ENCODE results near the gene AZIN2.
A peak's percentile ranks its signal among the peaks of the same experiment; 100 is the strongest.
"Not testable (repeated sequence)": the region's sequence is repeated elsewhere in the genome, so short reads cannot be mapped to it uniquely, and the experiment has no call there.

The AZIN2 gene

DNA sequence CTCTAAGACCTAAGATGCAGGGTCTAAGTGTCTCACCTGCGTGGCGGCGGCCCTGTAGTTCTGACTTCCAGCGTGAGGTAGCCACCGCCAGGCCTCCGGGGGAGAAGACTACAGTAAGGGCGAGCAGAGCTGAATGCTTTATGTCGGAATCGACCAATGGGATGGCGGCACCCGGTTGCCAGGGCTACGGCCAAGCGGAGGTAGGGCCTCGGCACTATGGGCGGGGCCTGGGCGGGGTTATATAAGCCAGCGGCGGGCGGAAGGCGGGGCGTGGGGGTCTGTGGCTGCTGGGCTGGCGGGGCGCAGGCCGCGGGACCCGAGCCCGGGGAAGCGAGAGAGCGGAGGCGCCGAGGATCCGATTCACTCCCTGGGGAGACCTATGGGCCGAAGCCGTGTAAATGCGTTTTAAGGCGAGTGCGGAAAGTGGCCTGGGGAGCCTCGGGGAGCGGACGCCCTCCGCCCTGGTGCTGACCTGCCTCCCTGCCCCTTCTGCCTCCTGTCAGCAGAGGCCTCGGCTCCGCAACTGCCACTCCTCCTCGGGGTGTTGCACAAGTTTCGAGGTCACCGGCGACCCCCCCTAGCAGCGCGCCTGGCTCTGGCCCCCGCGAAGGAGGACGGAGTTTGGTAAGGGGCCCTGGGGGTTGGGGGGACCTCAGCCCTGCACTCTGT is at the start of gene AZIN2:
TSS of gene AZIN2 (plus strand) at position 269 of the 669 bp plus-strand sequence. CDS start 1,097 bp downstream, outside the sequence.
- peak; percentile 92 for DNase-seq (ENCODE audit: low read depth)

DNA sequence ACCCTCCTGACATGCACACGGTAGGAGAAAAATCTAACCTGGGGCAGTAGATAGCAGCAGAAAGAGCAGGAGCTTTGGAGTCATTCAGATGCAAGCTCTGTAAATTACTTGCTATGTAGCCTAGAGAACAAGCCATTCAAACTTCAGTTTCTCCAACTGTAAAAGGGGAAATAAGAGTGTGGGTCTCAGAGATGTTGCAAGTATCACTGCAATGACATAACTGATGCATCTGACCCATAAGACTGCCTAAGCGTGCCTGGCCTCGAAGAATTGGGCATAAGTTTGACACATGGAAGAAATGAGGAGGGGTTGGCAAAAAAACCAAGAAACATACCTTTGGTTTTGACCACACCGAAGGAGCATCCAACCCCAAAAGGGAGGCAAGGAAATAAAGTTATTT is 49.4 kb upstream of the AZIN2 start:
- no peak for DNase-seq (ENCODE audit: low read depth)

DNA sequence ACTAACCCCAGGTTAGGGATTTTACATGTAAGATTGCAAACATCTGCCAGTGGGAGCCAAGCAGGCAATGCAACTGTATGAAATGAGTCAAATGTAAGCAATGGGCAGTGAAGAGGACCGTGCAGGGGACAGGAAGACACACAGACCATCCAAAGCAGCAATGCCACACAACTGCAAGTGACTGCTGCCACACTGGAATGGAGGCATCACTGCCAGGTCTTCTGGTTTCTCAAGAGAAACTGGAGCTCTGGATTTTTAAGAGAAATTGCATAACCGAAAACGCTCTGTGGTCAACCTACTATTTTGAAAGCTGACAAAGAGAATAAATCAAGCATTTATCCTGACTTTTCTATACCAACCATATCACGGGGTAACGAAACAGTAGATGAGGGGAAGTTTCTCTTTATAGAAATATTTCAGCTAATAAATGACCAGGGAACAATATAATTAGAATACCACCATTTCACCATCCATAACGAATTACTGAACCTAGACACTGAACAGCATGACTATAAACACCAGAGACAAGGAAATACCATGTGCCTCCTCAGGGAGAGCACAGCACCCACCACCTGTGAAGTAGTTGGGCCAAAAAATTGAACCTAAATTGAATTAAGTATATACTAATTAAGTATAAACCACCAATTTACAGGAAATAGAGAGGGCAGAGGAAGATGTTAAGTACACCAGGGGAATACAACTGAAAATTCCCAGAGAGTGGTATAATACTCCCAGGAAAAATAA is 48.7 kb upstream of the AZIN2 start:
- DNase-seq (ENCODE audit: low read depth) = no peak

DNA sequence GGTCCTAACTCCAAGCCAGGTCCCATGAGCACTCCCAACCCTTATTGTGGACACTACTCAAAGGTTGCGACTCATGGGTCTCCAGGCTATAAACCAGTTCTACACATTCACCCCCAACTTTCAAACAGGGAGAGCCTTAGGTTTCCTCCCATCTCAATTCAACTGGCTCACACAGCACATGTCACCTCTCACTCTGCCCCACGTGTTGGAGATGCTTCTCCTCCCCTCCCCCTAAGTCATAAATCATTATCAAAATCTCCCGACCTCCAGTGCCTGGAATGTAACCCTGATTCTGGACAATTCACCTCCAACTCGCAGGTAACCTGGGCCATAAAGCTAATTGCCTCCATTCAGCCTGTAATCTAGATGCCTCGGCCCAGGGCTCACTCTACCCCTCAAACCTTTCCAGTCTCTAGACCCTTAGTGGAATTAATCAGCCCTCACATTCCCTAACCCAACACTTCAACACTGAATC is 44.9 kb upstream of the AZIN2 start:
- DNase-seq (ENCODE audit: low read depth) = no peak

DNA sequence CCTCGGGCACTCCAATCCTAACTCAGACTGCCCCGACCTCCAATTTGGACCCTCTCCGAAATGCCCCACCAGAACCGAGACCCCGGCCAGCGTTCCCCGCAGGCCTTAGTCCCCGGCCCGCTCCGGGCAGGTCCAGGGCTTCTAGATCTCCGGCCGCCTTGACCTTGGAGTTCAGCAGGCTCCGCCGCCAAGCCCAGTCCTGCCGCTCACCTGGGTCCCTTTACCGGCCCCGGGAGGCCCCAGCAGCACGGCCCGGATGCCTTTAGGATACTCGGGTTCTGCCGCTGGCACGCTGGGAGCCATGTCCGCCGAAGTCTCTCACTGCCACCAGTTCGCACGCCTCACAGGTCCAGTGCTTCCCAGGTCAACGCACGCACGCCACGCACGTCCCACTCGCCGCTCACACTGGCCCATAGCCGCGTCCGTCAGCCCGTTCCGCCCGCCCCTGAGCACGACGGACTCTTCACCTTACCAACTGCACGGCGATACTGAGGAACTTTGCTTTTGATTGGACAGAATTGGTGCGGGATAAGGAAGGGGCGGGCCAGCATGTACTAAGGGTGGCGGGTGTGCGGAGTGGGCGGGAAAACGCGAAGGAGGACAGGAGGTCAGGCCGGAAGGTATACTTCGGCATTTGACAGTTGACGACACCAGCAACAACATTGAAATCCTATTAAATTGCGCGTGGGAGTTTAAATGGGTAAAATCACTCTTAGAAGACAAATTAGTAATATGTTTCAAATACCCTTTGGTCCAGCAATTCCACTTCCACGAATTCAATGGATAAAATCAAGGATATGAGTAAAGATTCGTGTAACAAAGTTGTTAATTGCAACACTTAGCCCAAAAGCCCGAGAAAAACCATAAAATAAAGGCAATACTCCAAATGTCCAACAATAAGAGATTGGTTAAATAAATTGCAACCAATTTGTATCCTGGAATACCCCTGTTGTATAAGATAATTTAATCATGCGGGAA is 44.1 kb upstream of the AZIN2 start, which contains the start of gene AK2:
TSS of gene AK2 (minus strand) at position 358 of the 978 bp plus-strand sequence. CDS start at position 303, 55 bp downstream.
- peak; percentile 79 for DNase-seq (ENCODE audit: low read depth)

DNA sequence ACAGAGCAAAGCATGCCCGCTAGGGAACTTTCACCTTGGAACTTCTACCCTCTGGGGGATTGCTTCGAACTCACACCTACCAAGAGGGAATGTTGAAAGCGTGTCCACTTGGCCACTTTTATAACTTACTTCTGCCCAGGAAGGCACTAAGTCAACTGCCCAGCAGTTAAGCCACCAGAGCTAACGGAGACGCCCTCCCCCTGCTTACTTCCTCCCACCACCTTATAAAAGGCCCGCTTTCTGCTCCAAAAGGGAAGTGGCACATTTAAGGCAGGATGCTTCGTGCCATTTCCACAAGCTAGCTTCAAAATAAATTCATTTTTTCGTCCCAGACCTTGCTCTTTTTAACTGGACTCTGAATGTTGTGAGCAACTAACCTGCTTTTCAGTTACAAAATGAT is 41.1 kb upstream of the AZIN2 start:
- DNase-seq (ENCODE audit: low read depth) = no peak

DNA sequence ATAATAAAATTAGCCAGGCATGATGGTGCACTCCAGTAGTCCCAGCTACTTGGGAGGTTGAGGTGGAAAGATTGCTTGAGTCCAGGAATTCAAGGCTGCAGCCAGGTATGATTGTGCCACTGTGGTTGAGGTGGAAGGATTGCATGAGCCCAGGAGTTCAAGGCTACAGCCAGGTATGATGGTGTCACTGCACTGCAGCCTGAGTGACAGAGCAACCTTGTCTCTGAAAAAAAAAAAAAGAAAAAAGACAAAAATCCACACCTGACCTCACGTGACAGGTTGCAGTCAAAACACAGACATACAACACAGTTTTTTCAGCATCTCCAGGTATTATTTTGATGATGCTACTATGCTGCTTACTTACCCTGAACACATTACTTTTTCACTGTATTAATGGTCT is 39.9 kb upstream of the AZIN2 start:
- no peak for DNase-seq (ENCODE audit: low read depth)

DNA sequence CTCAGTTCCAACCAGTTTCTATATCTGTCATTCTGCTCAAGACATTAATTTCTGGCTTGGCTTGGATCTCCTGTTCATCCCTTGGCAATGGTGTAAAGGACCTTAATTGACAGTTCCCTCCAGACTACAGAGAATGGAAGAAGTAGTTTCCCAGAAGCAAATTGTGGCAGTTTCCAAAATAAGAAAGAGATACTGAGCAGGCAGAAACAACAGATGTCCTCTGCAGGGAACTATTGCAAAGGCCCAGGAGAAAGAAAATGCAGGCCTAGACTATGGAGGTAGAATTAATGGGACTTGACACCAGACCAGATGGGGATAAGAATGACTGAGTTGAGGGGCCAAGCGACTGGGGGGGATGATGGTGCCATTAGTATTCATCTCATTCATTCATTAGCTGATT is 38.1 kb upstream of the AZIN2 start:
- no peak for DNase-seq (ENCODE audit: low read depth)

DNA sequence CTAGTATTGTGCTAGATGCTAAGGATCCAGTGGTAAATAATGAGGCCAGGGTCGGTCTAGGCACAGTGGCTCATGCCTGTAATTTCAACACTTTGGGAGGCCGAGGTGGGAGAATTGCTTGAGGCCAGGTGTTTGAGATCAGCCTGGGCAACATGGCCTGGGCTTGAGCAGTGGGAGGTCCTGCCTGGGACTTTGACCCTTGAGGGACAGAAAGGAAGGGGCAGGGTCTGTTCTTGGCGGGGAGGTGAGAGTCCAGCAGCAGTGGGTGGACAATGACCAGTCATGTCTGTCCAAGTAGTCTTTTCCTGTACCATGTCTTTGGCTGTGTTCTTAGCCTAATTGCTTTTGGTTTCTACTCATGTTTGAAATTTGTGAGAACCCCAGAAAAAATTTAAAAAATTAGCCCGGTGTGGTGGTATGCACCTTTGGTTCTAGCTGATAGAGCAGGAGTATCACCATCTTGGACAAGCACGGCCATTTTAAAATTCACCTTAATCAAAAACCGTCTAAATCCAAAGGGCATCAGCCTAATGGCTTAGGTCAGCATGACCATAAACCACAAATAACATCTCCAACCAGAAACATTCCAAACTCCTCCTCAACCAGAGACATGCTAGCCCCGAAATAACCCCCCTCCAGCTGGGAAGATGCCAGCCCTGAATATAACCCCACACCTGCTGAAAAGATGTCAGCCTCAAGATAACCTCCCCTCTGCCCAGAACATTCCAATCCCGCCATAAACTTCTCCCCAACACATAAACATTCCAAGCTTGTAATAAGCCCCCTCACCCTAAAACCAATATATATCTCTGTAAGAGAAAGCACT is 37.5 kb upstream of the AZIN2 start:
- DNase-seq (ENCODE audit: low read depth) = no peak

DNA sequence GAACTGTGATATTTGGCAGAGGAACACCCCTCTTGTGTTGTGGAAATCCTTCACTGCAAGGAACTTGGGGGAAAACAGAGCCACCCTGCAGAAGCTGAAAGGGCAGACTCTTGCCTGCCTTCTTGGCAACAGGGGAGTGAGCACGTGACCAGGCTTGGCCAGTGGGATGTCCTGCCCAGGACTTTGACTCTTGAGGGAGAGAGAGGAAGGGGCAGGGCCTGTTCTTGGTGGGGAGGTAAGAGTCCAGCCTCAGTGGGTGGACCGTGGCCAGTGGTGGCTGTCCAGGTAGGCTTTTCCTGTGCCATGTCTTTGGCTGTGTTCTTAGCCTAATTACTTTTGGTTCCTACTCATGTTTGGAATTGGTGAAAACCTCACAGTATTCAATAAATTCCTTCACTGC is 35.7 kb upstream of the AZIN2 start:
- DNase-seq (ENCODE audit: low read depth) = no peak

DNA sequence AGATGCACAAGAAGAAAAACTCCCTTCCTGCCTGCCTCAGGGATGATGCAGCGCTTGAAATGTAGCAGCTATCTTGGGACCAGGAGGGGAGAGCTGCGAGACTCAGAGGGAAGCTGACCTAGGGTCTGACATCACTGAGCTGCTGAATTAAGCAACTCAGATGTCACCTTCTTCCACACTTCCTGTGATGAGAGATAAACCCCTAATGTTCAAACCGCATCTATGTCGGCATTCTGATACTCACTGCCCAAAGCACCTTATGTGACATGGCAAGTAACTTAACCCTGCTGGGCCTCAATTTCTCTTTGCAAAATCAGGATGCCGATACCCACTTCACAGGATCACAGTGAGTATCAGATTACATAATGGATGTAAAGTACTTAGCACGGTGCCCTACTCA is 35.1 kb upstream of the AZIN2 start:
- DNase-seq (ENCODE audit: low read depth) = no peak

DNA sequence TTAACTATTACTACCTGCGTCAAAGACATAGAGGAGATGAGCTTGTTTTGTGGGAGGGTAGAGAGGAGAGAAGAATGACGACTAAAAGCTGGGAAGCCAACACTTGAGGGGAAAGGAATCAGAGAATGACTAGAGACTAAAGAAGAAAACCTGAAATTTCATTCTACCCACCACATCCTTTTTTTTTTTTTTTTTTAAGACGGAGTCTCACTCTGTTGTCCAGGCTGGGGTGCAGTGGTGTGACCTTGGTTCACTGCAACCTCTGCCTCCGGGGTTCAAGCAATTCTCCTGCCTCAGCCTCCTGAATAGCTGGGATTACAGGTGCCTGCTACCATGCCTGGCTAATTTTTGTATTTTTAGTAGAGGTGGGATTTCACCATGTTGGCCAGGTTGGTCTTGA is 34.7 kb upstream of the AZIN2 start:
- not testable (repeated sequence) for DNase-seq (ENCODE audit: low read depth)

DNA sequence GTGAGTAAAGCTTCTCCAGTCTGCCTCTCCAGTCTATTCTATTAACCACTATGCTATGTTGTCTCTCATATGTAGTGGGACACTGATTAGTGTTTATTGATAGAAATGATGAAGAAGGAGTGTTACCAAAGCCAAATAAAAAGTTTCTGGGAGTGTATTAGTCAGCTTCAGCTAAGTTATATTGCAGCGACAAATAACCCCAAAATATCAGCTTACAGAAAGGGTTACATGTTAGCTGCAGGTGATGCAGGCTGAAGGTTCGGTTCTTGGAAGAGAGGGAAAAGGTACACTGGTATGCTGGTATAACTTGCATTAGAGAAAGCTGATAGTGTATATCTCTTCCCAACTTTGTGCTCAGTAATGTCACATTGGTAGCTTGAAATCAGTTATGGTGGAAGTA is 33.7 kb upstream of the AZIN2 start:
- no peak for DNase-seq (ENCODE audit: low read depth)

DNA sequence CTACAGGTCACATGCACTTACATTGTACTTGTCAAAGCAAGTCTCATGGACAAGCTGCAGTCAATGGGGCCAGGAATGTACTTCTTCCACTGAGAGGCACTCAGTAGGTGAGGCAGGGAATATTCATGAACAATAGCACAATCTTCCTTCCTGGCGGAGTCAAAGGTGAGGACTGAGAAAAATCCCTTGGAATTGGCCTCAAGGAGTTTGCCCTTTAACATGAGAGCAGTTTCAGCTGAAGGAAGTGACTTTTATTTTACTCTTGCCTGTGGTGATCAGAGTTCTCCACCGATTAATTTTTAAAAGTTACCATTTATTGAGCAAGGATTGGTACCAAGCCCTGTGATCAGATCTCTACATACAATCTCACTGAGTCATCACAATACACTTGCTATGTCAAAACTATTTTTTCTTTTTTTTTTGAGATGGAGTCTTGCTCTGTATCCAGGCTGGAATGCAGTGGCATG is 33.1 kb upstream of the AZIN2 start:
- no peak for DNase-seq (ENCODE audit: low read depth)

DNA sequence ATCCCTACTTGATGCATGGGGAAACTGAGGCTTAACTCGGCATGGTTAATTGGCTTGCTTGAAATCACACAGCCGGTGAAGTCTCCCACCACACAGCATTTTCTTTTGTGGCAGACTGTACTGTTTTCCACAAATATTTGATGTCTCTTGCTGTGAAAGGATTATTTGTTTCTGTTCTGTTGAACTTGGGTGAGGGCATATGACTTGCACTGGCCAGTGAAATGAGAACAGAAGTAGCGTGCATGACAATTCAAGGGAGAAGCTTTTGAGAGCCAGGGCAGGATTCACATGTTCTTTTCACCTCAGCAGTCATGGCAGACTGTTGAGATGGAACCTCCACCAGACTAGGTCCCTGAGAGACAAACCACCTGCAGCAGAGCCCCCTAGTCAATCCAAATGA is 32.5 kb upstream of the AZIN2 start:
- no peak for DNase-seq (ENCODE audit: low read depth)

DNA sequence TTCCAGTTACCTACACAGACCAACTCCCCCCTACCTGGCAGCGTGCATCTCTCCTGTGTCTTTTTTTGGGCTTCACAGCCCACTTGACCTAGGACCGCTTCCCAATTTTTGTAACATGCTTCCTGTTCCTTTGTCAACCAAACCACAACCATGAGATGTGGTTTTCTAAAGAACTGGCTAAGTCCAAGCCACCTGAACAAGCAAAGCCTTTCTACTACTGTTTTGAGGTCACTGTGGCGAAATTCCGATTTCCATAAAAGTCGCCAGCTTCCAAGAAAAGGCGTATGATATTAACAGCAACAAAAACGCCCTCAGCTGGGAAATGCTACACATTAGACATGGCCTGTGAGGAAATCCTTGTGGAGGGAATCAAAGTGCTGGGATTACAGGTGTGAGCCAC is 31.6 kb upstream of the AZIN2 start:
- no peak for DNase-seq (ENCODE audit: low read depth)

DNA sequence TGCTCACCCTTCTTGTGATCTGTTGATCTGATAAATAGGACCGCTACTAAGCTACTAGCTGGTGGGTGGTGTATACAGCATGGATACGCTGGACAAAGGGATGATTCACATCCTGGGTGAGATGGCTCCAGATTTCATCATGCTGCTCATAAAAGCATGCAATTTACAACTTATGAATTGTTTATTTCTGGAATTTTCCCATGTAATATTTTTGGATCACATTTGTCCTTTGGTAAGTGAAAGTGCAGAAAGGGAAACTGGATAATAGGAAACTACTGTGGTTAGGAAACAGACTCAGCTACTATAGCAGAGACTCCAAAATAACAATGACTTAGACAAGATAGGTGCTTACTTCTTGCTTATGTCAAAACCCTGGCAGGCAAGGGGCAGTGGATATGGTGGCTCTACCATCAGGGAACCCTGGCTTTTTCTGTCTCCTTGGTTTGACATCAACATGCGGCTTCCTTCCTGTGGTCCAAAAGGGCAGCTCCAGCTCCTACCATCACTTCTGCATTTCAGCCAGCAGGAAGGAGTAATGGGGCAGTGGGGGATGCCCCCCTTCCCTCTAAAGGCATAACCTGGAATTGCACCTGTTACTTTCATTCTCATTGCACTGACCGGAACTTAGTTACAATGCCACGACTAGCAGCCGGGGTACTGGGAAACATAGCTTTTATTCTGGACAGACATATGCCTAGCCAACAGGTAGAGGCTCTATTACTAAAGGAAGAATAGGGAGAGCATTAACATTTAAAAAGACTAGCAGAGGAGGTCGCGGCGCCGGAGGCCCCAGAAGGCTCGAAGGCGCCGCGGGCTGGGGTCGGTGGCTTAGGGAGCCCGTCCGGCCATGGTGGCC is 30.5 kb upstream of the AZIN2 start:
- DNase-seq (ENCODE audit: low read depth) = no peak

DNA sequence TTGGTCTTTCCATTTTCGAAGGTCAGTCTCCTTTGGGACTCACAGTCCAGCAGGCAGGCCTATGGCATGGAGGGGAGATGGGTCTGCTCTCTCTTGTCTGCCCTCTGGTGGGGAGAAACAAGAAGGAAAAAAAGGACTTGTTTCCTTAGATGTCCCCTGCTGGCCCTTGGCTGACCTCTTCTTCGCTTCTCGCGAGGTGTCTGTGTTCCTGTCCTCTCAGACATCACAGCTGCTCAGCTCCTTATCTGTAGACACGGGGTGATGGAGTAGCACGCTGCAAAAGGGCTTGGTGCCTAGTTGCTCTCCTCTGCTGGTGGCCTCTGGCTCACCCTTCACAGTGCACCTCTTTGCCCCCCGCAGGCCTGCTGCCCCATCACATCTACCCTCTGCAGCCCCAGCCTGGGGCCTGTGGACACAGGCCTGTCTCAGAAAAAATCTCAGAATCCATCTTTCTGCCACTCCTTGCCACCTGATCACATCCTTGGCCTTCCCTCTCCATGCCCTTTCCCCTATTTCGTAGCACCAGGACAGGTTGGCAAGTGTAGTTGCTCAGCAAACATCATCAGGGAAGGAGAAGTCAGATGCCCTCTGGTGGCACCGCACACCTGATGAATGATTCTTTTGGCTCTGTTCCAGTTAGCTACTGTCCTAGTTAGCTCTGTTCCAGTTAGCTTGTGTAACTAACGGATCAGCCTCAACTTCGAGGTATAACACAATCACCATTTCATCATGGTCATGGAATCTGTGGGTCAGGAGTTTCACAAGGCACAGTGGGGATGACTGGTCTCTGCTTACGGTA is 25.5 kb upstream of the AZIN2 start:
- no peak for DNase-seq (ENCODE audit: low read depth)

DNA sequence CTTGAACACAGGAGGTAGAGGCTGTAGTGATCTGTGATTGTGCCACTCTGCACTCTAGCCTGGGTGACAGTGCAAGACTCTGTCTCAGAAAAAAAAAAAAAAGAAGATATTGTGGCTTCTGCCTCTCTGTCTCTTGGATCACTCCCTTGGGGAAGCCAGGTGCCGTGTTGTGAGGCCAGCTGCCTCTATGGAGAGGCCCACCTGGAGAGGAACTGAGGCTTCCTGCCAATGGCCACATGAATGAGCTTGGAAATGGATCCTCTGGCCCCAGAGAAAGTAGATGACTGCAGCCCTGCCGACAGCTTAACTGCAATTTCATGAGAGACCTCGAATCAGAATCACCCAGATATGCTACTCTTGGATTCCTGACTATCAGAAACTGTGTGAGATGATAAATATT is 24.5 kb upstream of the AZIN2 start:
- no peak for DNase-seq (ENCODE audit: low read depth)

DNA sequence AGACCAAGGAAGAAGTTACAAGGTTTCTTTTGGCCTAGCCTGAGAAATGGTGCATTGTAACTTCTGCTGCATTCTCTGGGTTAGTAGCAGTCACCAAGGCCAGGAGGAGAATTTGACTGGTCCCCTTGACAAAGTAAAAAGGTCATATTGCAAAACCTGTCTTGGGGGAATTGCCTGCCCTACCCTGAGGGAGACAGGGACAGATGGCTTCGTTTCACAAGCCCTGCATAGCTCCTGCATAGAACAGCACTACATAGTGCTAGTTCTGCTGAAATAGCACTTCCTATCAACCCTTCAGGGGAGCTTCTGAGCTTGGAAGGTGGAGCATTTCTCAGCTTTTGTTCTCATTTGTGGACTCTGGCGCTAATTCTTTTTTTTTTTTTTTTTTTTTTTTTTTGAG is 23.9 kb upstream of the AZIN2 start:
- no peak for DNase-seq (ENCODE audit: low read depth)
